HG02571 (cell line): ENCODE measurements around the gene RETSAT.
A peak's percentile ranks its signal among the peaks of the same experiment; 100 is the strongest.
"Not testable (repeated sequence)": the region's sequence is repeated elsewhere in the genome, so short reads cannot be mapped to it uniquely, and the experiment has no call there.

Experiments used
- ATAC-seq: cut with Tn5 transposase; IDR thresholded peaks from one replicate; pipeline ENCODE4 v1.9.1; 2021; ENCODE audit warnings: mild to moderate bottlenecking, moderate library complexity; ENCODE audit not compliant: unreplicated experiment

The RETSAT gene

DNA sequence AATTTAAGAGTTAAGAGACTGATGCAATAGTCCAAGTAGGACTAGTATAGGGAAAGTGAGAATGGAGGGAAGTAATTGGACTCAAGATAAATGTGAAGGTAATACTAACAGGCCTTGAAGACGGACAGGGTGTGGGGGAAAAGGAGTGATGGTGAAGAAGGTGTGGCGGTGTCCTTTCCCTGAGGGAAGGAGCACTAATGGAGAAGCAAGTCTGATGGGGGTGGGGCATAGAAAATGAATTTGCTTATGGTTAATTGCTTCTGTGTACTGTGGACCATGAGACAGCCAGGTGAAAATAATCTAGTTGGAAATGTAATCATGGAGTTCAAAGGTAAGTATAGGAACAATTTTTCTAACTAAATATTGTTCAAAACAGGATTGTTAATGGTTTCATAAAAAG is 19.4 kb downstream of the RETSAT start:
- ATAC-seq: no peak

DNA sequence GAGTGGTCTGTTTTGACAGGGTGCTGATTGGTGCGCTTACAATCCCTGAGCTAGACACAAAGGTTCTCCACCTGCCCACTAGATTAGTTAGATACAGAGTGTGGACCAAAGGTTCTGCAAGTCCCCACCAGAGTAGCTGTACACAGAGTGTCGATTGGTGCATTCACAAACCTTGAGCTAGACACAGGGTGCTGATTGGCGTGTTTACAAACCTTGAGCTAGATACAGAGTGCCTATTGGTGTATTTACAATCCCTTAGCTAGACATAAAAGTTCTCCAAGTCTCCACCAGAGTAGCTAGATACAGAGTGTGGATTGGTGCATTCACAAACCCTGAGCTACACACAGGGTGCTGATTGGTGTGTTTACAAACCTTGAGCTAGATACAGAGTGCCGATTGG is 20.5 kb downstream of the RETSAT start:
- not testable (repeated sequence) for ATAC-seq

DNA sequence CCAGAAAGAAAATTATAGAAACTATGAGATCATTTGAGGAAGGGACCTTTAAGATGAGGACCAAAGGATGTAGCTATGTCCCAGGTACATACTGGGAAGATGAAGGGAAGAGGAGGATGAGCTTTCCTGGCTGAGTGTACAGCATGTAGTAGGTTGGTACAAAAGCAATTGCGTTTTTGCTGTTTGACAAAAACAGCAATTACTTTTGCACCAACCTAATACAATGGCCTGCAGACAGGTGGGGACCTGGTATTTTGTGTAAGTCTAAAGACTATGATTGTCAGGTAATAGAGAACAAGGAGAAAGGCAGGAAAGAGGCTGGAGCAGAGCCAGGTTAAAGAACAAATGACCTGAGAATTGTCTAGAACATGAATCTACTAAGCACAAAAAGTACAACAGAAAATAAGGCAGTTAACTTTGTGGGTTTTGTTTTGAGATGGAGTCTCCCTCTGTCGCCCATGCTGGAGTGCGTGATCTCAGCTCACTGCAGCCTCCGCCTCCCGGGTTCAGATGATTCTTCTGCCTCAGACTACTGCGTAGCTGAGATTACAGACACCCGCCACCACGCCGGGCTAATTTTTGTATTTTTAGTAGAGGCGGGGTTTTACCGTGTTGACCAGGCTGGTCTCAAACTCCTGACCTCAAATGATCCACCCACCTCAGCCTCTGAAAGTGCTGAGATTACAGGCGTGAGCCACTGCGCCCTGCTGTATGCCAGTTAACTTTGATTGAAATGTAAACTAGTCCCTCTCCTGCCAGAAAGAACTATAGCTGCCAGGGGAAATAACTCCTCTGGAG is 23.3 kb downstream of the RETSAT start:
- ATAC-seq: no peak

DNA sequence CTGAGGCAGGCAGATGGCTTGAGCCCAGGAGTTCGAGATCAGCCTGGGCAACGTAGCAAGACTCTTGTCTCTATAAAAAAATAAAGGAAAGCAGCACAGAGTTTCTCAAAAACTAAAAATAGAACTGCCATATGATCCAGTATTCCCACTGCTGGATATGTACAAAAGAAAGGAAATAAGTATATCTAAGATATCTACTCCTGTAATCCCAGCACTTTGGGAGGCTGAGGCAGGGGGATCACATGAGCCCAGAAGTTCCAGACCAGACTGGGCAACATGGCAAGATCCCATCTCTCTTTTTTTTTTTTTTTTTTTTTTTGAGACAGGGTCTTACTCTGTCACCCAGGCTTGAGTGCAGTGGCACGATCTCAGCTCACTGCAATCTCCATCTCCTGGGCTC is 24.6 kb downstream of the RETSAT start:
- ATAC-seq: not testable (repeated sequence)

DNA sequence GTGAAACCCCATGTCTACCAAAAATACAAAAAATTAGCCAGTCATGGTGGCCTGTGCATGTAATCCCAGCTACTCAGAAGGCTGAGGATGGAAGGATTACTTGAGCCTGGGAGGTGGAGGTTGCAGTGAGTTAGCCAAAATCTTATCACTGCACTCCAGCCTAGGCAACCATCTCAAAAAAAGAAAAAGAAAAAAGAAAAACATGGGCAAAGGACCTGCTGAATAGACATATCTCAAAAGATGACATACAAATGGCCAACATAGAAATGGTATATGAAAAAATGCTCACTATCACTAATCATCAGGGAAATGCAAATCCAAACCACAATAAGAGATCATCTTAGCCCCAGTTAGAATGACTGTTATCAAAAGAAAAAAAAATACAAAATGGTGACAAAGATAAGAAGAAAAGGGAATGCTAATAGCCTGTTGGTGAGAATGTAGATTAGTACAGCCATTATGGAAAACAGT is 25.1 kb downstream of the RETSAT start:
- no peak for ATAC-seq

DNA sequence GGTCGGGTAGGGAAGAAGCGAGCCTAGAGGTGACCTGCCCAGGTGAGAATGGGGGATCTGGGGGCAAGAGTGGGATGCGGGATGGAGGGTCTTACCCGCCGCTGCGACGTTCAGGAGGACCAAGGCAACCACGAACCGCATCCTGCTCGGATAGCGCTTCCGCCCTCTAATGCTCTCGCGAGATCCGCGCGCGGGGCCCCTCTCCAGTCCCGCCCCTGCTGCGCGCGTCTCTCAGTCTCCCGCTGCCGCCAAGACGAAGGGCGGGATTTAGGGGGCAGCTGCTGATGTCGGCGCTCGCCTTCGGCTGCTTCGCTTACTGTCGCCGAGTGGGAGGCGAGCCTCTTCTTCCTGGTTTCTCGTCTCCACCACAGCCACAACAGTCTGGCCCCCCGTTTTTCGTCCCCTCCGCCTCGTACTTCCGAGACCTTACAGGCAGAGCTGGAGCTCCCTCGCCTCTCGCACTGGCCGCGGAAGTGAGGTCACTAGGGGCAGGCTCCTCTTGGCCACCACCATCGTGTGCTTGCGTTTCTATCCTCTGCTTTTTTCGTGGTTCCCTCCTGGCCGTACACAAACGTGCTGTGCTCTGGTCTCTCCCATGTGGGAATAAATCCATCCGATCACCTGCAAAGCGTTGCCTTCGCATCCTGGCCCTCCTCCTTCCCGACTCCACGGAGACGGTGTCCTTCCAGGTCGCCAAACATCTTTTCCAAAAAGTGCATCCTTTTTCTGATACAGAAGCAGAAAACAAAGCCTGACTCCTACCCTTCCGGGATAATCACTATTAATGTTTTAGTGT is 26.3 kb downstream of the RETSAT start, which contains the start of gene TGOLN2:
Gene TGOLN2 (minus strand): TSS at position 168 of the 796 bp plus-strand sequence. CDS start 27 bp downstream, at position 141.
- peak; percentile 89 for ATAC-seq

DNA sequence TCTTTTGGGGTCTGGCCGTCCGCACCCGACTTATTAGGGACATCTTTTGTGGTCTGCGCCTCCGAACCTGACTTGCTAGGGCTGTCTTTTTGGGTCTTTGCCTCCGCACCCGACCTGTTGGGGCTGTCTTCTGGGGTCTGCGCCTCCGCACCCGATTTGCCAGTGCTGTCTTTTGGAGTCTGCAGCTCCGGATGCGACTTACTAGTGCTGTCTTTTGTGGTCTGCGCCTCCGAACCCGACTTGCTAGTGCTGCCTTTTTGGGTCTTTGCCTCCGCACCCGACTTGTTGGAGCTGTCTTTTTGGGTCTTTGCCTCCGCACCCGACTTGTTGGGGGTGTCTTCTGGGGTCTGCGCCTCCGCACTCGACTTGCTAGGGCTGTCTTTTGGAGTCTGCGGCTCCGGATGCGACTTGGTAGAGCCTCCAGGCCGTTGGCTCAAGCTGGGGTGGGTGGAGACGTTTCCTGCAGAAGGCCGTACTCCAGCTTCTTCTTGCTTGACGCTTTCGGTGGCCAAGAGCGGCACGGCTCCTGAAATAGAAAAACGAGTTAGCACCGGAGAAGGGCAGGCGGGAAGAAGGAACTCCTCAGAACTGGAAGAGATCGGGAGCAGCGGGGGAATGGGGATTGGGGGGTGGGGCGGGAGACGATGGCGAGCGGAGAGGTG is 27.0 kb downstream of the RETSAT start:
- ATAC-seq: peak; percentile 29

DNA sequence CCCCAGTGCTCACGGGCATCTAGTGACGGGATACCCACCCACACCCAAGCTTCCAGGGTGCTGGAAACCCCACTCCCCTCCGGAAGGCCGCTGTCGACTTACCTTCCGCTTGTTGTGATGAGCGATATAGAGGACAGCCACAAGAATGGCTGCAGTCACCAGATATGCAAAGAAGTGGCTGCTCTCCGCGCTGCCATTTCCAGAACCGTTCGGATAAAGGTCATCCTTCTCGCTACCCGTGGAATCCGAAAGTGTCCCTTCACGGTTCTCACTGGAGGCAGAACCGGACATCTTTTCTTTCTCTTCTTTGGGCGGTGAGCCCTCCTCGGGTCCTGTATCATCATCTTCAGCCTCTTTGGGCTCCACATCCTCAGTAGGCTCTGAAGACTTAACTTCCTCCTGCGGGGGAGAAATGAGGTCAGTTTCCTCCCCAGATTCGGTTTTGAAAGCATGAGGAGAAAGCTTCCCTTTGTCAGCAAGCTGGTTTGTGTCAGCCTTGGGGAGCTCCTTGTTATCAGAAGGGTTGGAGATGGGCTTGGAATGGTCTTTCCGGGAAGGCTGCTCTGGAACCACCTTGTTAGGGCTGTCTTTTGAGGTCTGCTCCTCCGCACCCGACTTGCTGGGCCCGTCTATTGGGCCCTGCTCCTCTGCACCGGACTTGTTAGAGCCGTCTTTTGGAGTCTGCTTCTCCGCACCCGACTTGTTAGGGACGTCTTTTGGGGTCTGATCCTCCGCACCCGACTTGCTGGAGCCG is 27.7 kb downstream of the RETSAT start:
- ATAC-seq: peak; percentile 29

DNA sequence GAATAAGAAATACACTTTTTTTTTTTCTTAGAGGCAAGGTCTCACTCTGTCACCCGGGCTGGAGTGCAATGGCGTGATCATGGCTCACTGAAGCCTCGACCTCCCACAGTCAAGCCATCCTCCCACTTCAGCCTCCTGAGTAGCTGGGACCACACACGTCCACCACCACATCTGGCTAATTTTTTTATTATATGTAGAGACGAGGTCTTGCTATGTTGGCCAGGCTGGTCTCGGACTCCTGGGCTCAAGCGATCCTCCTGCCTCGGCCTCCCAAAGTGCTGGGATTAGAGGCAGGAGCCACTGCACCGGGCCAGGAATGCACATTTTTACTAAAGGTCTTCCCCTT is 28.9 kb downstream of the RETSAT start:
- no peak for ATAC-seq

DNA sequence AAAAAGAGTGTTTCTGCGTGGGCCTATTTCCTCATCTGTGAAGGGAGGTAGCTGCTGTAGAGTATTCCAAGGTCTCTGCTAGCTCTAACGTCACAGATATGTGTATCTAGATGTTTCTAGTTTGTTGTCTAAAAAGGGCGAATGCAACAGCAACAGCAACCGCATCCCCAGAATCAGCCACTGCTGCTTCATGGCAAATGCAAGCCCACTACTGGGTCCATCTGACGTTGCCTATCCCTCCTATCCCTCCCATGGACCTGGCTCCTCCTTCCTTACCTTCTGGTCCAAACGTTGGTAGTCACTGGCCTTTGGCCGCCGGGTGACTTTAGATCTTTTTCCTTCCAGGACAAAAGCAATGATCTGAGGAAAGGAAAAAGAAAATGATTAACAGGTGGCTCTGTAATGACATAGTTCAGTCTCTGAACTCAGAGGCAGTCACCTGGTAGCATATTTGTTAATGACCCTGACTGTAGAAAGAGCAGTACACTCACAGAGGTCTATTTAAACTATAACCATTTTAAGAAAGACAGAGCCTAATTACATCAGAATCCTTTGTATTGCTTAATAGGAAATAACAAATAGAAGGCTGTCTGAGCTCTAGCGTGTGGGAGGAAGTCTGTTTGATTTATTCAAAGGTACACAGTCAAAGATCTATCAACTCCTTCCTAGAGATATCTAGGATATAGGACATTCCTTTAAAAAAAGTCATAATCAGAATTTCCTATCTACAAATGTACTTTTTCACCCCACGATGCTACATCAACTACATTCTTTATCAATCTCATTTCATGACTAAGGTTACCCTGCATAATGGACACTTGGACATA is 29.5 kb downstream of the RETSAT start:
- ATAC-seq: no peak

DNA sequence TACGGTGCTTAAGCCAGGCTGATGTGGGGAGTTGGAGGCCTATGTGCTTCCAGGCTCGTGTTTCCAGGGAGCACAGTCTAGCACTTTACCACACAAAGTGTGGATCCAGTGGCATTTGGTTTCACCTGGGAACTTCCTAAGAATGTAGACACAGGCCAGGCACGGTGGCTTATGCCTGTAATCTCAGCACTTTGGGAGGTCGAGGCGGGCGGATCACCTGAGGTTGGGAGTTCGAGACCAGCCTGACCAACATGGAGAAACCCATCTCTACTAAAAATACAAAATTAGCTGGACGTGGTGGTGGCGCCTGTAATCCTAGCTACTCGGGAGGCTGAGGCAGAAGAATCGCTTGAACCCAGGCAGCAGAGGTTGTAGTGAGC is 30.4 kb downstream of the RETSAT start:
- not testable (repeated sequence) for ATAC-seq

DNA sequence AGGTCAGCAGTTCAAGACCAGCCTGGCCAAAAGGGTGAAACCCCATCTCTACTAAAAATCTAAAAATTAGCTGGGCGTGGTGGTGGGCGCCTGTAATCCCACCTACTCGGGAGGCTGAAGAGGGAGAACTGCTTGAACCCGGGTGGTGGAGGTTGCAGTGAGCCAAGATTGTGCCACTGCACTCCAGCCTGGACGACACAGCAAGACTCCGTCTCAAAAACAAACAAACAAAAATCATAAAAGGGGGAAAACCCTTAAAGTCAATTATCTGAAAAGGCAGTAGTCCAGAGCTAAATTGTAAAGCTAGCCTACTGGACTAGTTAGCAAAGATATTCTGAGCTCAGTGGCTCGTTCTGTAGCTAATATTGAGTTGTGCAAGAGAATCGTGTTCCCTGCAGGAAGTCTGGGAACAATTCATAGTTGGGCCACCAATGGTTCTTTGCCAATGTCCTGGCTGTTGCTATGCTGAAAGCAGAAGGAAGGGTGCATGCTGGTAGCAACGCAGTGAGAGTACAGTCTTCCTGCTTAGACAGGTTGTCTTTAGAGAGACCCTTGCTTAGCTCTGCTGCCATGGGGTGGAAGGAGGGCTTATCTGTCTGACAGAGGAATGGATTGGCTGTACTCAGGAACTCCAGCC is 30.9 kb downstream of the RETSAT start:
- ATAC-seq: no peak

DNA sequence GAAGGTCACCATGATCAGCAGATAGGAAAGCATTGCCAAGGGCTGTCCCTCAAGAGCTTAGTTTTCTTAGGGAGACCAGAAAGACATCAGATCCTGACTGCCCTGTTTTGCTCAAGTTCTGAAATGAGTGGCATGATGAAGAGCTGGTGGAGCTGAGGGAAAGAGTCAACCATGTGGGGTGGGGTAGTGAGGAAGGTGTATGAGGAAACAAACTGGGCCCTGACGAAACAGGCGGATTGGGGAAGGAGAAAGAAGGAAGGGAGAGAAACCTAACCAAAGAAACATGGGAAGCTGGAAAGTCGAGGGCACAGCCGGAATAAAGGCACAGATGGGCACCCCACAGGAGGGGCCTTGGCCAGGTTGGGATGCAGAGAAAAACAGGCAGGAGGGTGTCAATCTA is 34.5 kb downstream of the RETSAT start:
- ATAC-seq: no peak

DNA sequence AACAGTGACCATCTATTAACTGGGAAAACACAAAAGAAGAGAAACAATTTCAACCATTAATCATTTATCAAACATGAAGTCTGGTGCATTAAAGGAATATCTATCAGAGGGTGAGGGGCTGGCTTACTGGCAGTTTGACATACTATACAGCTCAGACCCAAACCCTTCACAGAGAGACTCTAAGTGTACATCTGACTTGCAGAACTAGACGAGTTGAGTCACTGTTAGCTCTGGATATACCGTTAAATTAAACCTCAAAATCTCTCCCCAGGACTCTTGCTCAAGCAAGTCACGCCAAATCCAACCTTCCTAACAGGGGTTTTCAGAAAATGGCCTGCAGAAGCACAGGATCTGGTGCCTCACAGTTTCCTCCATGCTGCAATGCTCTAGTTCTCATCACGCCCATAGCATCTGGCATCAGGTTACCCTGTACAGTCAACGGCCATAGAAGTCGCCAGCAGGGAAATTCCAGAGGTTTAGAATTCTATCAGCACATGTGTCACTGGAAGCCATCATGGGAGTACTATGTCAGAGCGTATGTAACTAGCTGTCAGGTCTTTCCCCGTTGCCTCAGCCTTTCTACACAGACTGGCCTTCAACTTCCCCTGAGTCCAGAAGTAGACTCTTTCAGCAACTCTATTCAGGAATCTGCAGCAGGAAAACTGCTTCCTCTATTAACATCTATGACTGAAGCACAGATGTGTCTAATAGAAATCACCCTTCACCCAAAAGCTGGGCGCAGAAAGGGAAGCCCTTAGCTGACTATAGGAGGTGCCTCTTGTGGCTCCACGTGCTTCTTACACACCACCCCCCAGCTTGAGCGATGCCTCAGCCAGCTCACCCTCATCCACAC is 35.9 kb downstream of the RETSAT start:
- peak; percentile 61 for ATAC-seq

DNA sequence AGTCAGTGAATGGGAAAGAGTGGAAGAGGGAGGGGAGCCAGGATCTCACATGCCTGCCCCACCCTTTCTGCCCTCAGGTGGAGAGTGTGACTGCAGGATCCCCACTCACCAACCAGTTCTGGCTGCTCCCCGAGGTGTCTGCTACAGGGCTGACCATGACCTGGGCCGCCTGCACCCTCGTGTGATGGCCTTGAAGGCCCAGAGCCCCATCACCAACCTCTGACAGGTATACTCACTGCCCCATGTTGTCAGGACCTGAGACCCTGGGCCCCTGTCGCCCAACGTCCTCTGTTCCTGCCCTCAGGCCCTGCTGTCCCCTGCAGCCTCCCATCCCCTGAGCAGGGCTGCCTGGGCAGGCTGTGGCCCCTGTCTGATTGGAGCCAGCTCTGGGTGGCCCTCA is 38.4 kb downstream of the RETSAT start:
- not testable (repeated sequence) for ATAC-seq

DNA sequence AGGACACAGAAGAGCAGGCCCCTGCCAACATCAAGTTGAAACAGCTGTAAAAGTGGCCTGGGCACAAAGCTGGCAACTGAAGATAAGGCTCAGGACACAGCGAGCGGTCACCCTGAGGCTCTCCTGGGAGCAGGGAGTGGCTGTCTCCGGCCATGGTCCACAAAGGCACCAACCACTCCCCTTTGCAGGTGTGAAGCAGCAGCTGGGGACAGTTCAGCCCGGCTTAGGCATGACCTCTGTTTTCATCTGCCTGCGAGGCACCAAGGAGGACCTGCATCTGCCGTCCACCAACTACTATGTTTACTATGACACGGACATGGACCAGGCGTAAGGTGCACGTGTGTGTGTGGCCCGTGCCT is 39.5 kb downstream of the RETSAT start:
- no peak for ATAC-seq

DNA sequence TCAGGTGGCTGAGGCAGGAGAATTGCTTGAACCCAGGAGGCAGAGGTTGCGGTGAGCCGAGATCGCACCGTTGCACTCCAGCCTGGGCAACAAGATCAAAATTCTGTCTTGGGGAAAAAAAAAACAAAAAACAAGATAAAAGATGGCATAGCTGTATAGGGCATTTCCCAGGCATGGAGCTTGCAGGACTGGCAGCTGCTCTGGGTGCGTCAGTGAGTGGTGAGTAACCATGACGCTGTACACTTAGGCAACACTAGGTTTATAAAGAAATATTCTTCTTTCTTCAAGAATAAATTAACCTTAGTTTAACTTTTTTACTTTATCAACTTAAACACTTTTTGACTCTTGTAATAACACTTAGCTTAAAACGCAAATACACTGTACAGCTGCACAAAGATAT is 41.9 kb downstream of the RETSAT start:
- no peak for ATAC-seq

DNA sequence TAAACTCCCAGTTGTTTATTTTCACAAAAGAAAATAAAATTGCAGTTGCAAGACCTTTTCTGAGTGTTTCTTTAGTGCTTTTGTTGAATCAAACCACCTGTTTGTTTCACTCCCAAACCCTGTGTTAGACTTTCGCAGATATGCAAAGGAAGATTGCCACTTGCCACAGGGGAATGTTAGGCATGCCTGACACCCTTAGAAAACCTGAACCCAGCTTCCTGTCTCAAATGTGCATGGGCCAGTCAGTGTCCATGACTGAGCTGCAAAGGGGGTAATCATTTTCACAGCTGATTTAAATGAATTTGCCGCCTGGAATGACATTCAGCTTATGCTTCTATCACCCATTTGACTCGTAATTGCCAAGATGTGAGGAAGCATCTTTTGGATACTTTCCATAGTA is 44.0 kb downstream of the RETSAT start:
- ATAC-seq: peak; percentile 63
